LNCaP clone FGC (cell line): ENCODE measurements around the gene ROCK2.

Experiments used
- DNase-seq: peaks from one replicate; pipeline ENCODE4 v3.0.0-alpha.2; 2011; ENCODE audit warnings: low read depth
- H3K4me3 ChIP-seq: 2 replicates; pipeline ENCODE4 v1.5.1; 2011; ENCODE audit warnings: mild to moderate bottlenecking, low read depth, low read length, control low read depth
- TF ChIP-seq, protein P1 (sequence below): IDR thresholded peaks from 2 replicates; pipeline ENCODE4 v1.5.1; 2012; ENCODE audit warnings: mild to moderate bottlenecking; ENCODE audit not compliant: control insufficient read depth, insufficient read depth; ENCODE audit errors: extremely low read depth

ROCK2 gene

DNA sequence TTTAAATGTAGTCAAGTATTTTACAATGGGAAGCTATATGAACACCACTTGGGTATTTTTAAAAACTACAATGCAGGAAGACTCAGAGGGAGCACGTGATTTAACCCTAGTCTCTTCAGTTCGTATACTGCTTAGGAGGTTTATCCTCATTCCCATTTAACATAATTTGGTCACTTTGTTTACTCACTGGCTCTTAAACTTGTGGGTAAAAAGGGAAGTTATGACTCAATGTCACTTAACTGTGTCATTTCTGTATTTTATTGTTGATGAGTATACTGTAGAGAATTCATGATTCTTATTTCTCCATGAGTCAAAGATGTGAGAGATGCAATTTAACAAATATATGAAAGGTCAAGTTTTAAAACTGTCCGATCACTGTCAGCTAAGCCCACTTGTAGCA is 141.0 kb downstream of the ROCK2 start:
- peak; percentile 11 for DNase-seq

DNA sequence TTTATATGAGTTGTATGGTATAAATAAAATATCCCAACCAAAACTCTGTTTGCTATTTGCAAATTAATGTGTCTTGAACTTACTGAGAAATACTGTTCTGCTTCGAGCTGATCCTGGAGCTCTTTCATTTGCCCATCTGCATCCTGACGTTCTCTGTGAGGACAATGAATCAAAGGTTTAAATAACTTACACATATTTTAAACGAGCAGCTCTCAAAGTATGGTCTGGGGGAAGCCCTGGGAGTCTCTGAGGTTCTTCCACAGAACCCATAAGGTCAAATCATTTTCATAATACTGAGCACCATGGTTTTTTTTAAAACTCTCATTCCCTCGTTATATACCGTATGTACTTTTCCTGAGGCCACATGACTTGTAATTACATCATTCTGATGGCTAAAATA is 142.5 kb downstream of the ROCK2 start:
- no peak for DNase-seq
- H3K4me3 ChIP-seq, result no peak overlapping the region
- TF ChIP-seq, protein P1, sequence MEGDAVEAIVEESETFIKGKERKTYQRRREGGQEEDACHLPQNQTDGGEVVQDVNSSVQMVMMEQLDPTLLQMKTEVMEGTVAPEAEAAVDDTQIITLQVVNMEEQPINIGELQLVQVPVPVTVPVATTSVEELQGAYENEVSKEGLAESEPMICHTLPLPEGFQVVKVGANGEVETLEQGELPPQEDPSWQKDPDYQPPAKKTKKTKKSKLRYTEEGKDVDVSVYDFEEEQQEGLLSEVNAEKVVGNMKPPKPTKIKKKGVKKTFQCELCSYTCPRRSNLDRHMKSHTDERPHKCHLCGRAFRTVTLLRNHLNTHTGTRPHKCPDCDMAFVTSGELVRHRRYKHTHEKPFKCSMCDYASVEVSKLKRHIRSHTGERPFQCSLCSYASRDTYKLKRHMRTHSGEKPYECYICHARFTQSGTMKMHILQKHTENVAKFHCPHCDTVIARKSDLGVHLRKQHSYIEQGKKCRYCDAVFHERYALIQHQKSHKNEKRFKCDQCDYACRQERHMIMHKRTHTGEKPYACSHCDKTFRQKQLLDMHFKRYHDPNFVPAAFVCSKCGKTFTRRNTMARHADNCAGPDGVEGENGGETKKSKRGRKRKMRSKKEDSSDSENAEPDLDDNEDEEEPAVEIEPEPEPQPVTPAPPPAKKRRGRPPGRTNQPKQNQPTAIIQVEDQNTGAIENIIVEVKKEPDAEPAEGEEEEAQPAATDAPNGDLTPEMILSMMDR, result no peak

More for the DNA sequence above, 141.0 kb downstream of the ROCK2 start:
- TF ChIP-seq, protein P1, result no peak
- no peak overlapping the region for H3K4me3 ChIP-seq

DNA sequence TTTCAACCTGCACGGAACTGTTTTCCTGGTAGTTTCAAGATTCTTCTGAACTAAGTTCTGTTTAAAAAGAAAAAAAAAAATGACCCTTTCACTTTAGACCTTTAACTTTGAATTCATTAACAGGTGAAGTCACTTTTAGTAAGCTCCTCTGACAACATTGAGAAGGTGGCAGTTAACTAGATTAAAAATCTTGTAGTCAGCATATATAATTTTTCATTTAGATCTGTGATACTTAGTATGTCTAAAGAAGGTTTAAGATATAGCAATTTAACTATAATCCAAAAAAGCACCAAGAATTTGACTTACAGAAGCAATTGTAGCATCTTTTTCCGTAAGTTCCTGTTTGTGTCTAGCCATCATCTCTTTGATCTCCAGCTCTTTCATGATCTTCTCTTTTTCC is 143.8 kb downstream of the ROCK2 start:
- no peak overlapping the region for H3K4me3 ChIP-seq
- TF ChIP-seq, protein P1, result no peak
- no peak for DNase-seq

DNA sequence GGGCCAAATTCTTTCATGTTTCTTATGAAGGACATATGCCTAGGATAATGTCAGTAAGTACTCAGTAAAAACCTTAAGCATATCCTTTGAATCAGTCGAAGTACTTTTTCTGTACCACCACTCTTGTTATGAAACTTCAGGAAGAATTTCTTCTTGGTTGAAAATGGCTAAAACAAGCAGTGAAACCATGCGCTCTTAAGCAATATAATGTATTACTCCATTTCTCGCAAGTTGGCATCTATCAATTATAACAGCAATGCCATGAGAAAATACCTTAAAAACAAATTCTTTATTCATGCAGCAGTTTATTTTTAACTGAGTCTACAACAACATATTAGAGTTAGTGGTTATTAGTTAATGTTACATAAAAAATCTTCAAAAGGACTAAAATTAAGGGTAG is 148.2 kb downstream of the ROCK2 start:
- H3K4me3 ChIP-seq, result no peak overlapping the region
- TF ChIP-seq, protein P1, result no peak
- no peak for DNase-seq

DNA sequence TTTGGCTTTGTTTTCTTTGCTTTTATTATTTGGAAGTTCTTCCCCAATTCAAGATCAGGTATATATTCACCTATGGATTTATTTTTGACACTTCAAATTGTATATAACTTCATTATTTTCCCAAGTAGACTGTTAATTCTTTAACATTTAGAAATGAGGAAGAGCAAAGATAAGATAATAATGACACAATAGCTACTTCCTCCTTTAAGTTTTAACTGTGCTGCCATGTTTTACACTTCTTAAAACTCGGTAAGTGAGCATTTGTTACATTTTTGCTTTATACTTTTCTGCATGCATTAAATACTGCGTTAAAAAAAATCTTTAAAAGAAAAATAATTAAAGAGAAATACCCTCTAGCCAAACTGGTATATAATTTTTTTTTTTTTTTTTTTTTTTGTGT is 156.7 kb downstream of the ROCK2 start:
- TF ChIP-seq, protein P1, result no peak
- no peak for DNase-seq
- H3K4me3 ChIP-seq, result no peak overlapping the region

DNA sequence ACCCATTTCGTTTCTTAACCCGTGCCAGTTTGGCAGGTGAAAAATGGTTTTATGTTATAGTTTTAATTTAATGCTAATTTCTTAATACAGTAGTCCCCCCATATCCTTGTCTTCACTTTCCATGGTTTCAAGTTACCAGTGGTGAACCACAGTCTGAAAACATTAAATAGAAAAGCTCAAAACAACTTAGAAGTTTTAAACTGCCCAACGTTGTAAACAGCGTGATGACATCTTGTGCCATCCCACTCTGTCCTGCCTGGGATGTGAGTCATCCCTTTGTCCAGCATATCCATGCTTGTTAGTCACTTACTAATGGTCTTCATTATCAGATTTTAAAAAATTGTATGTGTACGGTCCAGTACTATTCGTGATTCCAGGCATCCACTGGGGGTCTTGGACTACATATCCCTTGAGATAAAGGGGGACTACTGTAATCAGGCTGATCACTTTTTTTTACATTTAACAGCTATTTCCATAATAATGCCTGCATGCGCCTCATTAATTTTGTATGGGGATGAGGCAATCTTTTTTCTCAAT is 157.3 kb downstream of the ROCK2 start:
- TF ChIP-seq, protein P1, result no peak
- DNase-seq, result no peak
- no peak overlapping the region for H3K4me3 ChIP-seq

DNA sequence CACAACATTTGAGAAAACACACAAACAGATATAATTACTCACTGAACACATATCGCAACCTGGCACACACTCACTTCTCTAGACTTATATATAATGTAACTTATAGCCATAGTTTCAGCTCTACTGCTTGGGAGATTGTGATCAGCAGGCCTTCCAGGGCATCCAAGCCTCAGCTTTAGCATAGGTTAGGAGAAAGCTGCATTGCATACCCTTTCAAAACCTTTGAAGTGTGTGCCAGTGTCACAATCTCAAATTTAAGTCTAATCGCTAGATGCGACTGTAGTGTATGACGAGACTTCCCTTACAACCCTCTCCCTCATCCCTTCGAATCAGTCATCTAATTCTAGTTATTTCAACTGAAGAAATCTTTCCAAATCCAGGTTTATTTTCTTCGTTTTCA is 158.3 kb downstream of the ROCK2 start:
- DNase-seq, result no peak
- no peak overlapping the region for H3K4me3 ChIP-seq
- TF ChIP-seq, protein P1, result no peak
